Measurements from ENCODE around the gene ACER3. TPM values are rescaled to one million over a fixed set of nuclear protein-coding genes. Genes with fewer than 3 reads are reported as not detected.
"Not testable (repeated sequence)": the region's sequence is repeated elsewhere in the genome, so short reads cannot be mapped to it uniquely, and the experiment has no call there.

ACER3 gene
- polyA plus RNA-seq, 1 donor from 2014 or later: 14.9 TPM

DNA sequence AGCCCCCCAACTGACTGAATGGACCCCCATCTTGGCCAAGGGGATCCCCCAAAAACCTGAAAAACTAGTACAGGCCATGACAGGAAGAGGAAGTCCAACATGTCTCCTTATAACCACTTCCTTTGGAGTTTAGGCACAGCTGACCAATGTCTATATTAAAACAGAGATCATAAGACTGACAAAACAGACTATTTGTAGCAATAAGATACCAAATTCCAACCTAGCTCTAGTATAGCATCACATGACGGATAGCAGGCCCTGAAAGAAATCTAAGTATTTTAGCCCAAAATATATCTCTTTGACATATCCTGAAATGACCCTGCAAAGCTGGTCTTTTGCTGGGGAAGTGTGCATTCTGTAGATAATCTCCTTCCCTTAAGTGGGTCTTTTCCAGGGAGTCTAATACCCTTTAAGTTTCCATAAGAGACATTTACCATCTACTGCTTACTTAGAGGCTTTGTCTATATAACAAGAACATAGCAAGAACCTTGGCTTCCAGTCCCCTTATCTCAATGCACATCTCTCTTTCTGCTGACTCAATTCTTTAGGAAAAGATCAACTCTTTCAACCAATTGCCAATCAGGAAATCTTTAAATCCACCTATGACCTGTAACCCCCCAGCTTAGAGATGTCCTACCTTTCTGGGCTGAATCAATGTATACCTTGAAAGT is 34.9 kb upstream of the ACER3 start:
- H3K27ac ChIP-seq (ENCODE audit: low read length): no peak overlapping the region
- no peaks in the 10 kb centered on the region for H3K79me2 ChIP-seq (replicated peaks; ENCODE audit: insufficient read depth, low read length)
- no peaks in the 10 kb centered on the region for H3F3A ChIP-seq (ENCODE audit: insufficient read depth, low read length, poor library complexity, severe bottlenecking)
- no peaks in the 10 kb centered on the region for H3K27me3 ChIP-seq (ENCODE audit: insufficient read depth, low read depth, low read length)
- no peak overlapping the region for H3K9ac ChIP-seq (ENCODE audit: low read length)
- H3K4me3 ChIP-seq (ENCODE audit: low read length): no peak overlapping the region
- no peaks in the 10 kb centered on the region for H3K9me3 ChIP-seq (ENCODE audit: low read length)
- no peaks in the 10 kb centered on the region for H3K36me3 ChIP-seq (ENCODE audit: insufficient read depth, low read length)
- no peaks in the 10 kb centered on the region for H4K20me1 ChIP-seq (ENCODE audit: insufficient read depth)
- TF ChIP-seq EP300 (conservative IDR thresholded peaks at IDR 0.05; ENCODE audit: poor library complexity, severe bottlenecking) (no peak), POLR2AphosphoS5 (IDR thresholded peaks at IDR 0.05) (no peak), SMC3 (conservative IDR thresholded peaks at IDR 0.05; ENCODE audit: poor library complexity) (no peak), TAF1 (IDR thresholded peaks at IDR 0.05; ENCODE audit: low read depth) (no peak), RAD21 (conservative IDR thresholded peaks at IDR 0.05) (no peak), MXI1 (conservative IDR thresholded peaks at IDR 0.05; ENCODE audit: poor library complexity, severe bottlenecking) (no peak), EZH2 (IDR thresholded peaks at IDR 0.05; ENCODE audit: borderline replicate concordance, insufficient read depth, low read length, poor library complexity, severe bottlenecking) (no peak)
- TF ChIP-seq, protein P1, sequence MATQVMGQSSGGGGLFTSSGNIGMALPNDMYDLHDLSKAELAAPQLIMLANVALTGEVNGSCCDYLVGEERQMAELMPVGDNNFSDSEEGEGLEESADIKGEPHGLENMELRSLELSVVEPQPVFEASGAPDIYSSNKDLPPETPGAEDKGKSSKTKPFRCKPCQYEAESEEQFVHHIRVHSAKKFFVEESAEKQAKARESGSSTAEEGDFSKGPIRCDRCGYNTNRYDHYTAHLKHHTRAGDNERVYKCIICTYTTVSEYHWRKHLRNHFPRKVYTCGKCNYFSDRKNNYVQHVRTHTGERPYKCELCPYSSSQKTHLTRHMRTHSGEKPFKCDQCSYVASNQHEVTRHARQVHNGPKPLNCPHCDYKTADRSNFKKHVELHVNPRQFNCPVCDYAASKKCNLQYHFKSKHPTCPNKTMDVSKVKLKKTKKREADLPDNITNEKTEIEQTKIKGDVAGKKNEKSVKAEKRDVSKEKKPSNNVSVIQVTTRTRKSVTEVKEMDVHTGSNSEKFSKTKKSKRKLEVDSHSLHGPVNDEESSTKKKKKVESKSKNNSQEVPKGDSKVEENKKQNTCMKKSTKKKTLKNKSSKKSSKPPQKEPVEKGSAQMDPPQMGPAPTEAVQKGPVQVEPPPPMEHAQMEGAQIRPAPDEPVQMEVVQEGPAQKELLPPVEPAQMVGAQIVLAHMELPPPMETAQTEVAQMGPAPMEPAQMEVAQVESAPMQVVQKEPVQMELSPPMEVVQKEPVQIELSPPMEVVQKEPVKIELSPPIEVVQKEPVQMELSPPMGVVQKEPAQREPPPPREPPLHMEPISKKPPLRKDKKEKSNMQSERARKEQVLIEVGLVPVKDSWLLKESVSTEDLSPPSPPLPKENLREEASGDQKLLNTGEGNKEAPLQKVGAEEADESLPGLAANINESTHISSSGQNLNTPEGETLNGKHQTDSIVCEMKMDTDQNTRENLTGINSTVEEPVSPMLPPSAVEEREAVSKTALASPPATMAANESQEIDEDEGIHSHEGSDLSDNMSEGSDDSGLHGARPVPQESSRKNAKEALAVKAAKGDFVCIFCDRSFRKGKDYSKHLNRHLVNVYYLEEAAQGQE (IDR thresholded peaks at IDR 0.05; ENCODE audit: borderline replicate concordance): no peak
- TF ChIP-seq, protein P2, sequence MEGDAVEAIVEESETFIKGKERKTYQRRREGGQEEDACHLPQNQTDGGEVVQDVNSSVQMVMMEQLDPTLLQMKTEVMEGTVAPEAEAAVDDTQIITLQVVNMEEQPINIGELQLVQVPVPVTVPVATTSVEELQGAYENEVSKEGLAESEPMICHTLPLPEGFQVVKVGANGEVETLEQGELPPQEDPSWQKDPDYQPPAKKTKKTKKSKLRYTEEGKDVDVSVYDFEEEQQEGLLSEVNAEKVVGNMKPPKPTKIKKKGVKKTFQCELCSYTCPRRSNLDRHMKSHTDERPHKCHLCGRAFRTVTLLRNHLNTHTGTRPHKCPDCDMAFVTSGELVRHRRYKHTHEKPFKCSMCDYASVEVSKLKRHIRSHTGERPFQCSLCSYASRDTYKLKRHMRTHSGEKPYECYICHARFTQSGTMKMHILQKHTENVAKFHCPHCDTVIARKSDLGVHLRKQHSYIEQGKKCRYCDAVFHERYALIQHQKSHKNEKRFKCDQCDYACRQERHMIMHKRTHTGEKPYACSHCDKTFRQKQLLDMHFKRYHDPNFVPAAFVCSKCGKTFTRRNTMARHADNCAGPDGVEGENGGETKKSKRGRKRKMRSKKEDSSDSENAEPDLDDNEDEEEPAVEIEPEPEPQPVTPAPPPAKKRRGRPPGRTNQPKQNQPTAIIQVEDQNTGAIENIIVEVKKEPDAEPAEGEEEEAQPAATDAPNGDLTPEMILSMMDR (IDR thresholded peaks at IDR 0.05; ENCODE audit: poor library complexity, severe bottlenecking): no peak
- H3K4me2 ChIP-seq (ENCODE audit: low read length): no peak overlapping the region
- no peaks in the 10 kb centered on the region for H3K9me2 ChIP-seq (ENCODE audit: insufficient read depth, low read length)
- no peak overlapping the region for H2AFZ ChIP-seq (ENCODE audit: low read depth, low read length)

DNA sequence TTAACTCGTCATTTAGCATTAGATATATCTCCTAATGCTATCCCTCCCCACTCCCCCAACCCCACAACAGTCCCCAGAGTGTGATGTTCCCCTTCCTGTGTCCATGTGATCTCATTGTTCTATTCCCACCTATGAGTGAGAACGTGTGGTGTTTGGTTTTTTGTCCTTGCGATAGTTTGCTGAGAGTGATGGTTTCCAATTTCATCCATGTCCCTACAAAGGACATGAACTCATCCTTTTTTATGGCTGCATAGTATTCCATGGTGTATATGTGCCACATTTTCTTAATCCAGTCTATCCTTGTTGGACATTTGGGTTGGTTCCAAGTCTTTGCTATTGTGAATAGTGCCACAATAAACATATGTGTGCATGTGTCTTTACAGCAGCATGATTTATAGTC is 34.2 kb upstream of the ACER3 start:
- H3K9me2 ChIP-seq (ENCODE audit: insufficient read depth, low read length): not testable (repeated sequence)

DNA sequence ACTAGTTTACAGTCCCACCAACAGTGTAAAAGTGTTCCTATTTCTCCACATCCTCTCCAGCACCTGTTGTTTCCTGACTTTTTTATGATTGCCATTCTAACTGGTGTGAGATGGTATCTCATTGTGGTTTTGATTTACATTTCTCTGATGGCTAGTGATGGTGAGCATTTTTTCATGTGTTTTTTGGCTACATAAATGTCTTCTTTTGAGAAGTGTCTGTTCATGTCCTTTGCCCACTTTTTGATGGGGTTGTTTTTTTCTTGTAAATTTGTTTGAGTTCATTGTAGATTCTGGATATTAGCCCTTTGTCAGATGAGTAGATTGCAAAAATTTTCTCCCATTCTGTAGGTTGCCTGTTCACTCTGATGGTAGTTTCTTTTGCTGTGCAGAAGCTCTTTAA is 33.7 kb upstream of the ACER3 start:
- not testable (repeated sequence) for H3K9me3 ChIP-seq (ENCODE audit: low read length); H3K27ac ChIP-seq (ENCODE audit: low read length); H3F3A ChIP-seq (ENCODE audit: insufficient read depth, low read length, poor library complexity, severe bottlenecking); H3K9ac ChIP-seq (ENCODE audit: low read length); H3K4me2 ChIP-seq (ENCODE audit: low read length); H3K27me3 ChIP-seq (ENCODE audit: insufficient read depth, low read depth, low read length); H3K36me3 ChIP-seq (ENCODE audit: insufficient read depth, low read length); H3K9me2 ChIP-seq (ENCODE audit: insufficient read depth, low read length); H3K79me2 ChIP-seq (replicated peaks; ENCODE audit: insufficient read depth, low read length); H3K4me3 ChIP-seq (ENCODE audit: low read length); H2AFZ ChIP-seq (ENCODE audit: low read depth, low read length); H4K20me1 ChIP-seq (ENCODE audit: insufficient read depth)

More for the DNA sequence above, 34.2 kb upstream of the ACER3 start:
- not testable (repeated sequence) for H3K9me3 ChIP-seq (ENCODE audit: low read length); H3F3A ChIP-seq (ENCODE audit: insufficient read depth, low read length, poor library complexity, severe bottlenecking); H3K4me2 ChIP-seq (ENCODE audit: low read length); H3K27me3 ChIP-seq (ENCODE audit: insufficient read depth, low read depth, low read length); H2AFZ ChIP-seq (ENCODE audit: low read depth, low read length); H3K79me2 ChIP-seq (replicated peaks; ENCODE audit: insufficient read depth, low read length); H3K4me3 ChIP-seq (ENCODE audit: low read length); H3K9ac ChIP-seq (ENCODE audit: low read length); H3K27ac ChIP-seq (ENCODE audit: low read length); H4K20me1 ChIP-seq (ENCODE audit: insufficient read depth); H3K36me3 ChIP-seq (ENCODE audit: insufficient read depth, low read length)
